WTC11 (cell line): ENCODE data around the gene MADD. TPM values are rescaled to one million over a fixed set of nuclear protein-coding genes. Genes with fewer than 3 reads are reported as not detected.

Source experiments
- ATAC-seq: fragments of 200-7000 bp; cut with Tn5 transposase; 2 replicates; pipeline ENCODE4 v1.10.0; 2021; ENCODE audit warnings: mild to moderate bottlenecking, moderate library complexity
- CTCF ChIA-PET: fragments of 300-600 bp; sonication (Branson Sonifier 250); formaldehyde crosslinking; loops from one replicate; lab custom pipeline; 2021; ENCODE audit warnings: antibody characterized with exemption; lab: Charles Lee
- POLR2A ChIA-PET: fragments of 350-600 bp; sonication (Branson Sonifier 250); formaldehyde crosslinking; loops from one replicate; lab custom pipeline; 2021; ENCODE audit warnings: antibody characterized with exemption; lab: Charles Lee
- DNase-seq: peaks from one replicate; pipeline ENCODE4 v3.0.0; 2021; ENCODE audit warnings: low spot score
- H3K27ac Mint-ChIP-seq: 2 replicates; pipeline ENCODE4 v1.8.0; 2021; ENCODE audit warnings: mixed read lengths
- H3K27me3 Mint-ChIP-seq: 2 replicates; pipeline ENCODE4 v1.8.0; 2021; ENCODE audit warnings: low read depth, mild to moderate bottlenecking, moderate library complexity, mixed read lengths
- H3K36me3 Mint-ChIP-seq: 2 replicates; pipeline ENCODE4 v1.8.0; 2021; ENCODE audit warnings: mixed read lengths
- H3K4me1 Mint-ChIP-seq: 2 replicates; pipeline ENCODE4 v1.8.0; 2022; ENCODE audit warnings: mixed read lengths
- H3K4me3 Mint-ChIP-seq: 2 replicates; pipeline ENCODE4 v1.8.0; 2021; ENCODE audit warnings: mild to moderate bottlenecking, moderate library complexity, mixed read lengths
- H3K9me3 Mint-ChIP-seq: 2 replicates; pipeline ENCODE4 v1.8.0; 2021; ENCODE audit warnings: mixed read lengths
- CBFB ChIP-seq: sonication (generic); formaldehyde crosslinking; IDR thresholded peaks from 2 replicates; pipeline ENCODE4 v1.8.1; 2022; ENCODE audit warnings: mild to moderate bottlenecking, low read depth, missing genetic modification reagents
- GABPB1 ChIP-seq: sonication (generic); formaldehyde crosslinking; IDR thresholded peaks from 2 replicates; pipeline ENCODE4 v1.8.1; 2023; ENCODE audit warnings: mild to moderate bottlenecking, missing genetic modification reagents
- GRHL2 ChIP-seq: fragments of 250-450 bp; sonication (Bioruptor Pico); IDR thresholded peaks from 2 replicates; pipeline ENCODE4 v1.8.0; 2022; ENCODE audit warnings: mild to moderate bottlenecking, moderate library complexity; ENCODE audit not compliant: insufficient replicate concordance, severe bottlenecking
- GTF2I ChIP-seq: fragments of 250-450 bp; sonication (Bioruptor Pico); conservative IDR thresholded peaks from 2 replicates; pipeline ENCODE4 v1.4.0; 2021; ENCODE audit warnings: mild to moderate bottlenecking
- JAZF1 ChIP-seq: fragments of 250-450 bp; sonication (Bioruptor Pico); IDR thresholded peaks from 2 replicates; pipeline ENCODE4 v1.9.0; 2021; ENCODE audit warnings: moderate library complexity, mild to moderate bottlenecking, inconsistent platforms
- KAT7 ChIP-seq: sonication (generic); formaldehyde crosslinking; IDR thresholded peaks from 2 replicates; pipeline ENCODE4 v1.8.1; 2023; ENCODE audit warnings: missing genetic modification reagents, mild to moderate bottlenecking, borderline replicate concordance
- MYBL2 ChIP-seq: sonication (generic); formaldehyde crosslinking; IDR thresholded peaks from 2 replicates; pipeline ENCODE4 v1.8.1; 2023; ENCODE audit warnings: mild to moderate bottlenecking, moderate library complexity, missing genetic modification reagents
- PRRX2 ChIP-seq: fragments of 250-450 bp; sonication (Bioruptor Pico); IDR thresholded peaks from 2 replicates; pipeline ENCODE4 v1.8.0; 2021; ENCODE audit warnings: mild to moderate bottlenecking
- RORB ChIP-seq: fragments of 250-450 bp; sonication (Bioruptor Pico); IDR thresholded peaks from 2 replicates; pipeline ENCODE4 v1.9.0; 2021; ENCODE audit warnings: mild to moderate bottlenecking
- ZNF232 ChIP-seq: sonication (generic); formaldehyde crosslinking; IDR thresholded peaks from 2 replicates; pipeline ENCODE4 v1.8.0; 2022; ENCODE audit warnings: mild to moderate bottlenecking, missing genetic modification reagents
- total RNA-seq: library from RNA; stranded (reverse); gene quantifications from 3 replicates; pipeline ENCODE4 v1.2.3, GENCODE V29; 2021
- TF ChIP-seq, protein P1 (sequence below): sonication (generic); formaldehyde crosslinking; IDR thresholded peaks from 2 replicates; pipeline ENCODE4 v1.8.1; 2022; ENCODE audit warnings: low read depth, mild to moderate bottlenecking, moderate library complexity, missing genetic modification reagents, borderline replicate concordance
- TF ChIP-seq, protein P2 (sequence below): sonication (generic); formaldehyde crosslinking; IDR thresholded peaks from 2 replicates; pipeline ENCODE4 v1.8.1; 2023; ENCODE audit warnings: mild to moderate bottlenecking, moderate library complexity, missing genetic modification reagents
- TF ChIP-seq, protein P3 (sequence below): sonication (generic); formaldehyde crosslinking; IDR thresholded peaks from 2 replicates; pipeline ENCODE4 v1.8.0; 2023; ENCODE audit warnings: missing genetic modification reagents, mild to moderate bottlenecking, borderline replicate concordance
- TF ChIP-seq, protein P4 (sequence below): fragments of 250-450 bp; sonication (Bioruptor Pico); IDR thresholded peaks from 2 replicates; pipeline ENCODE4 v1.9.0; 2021; ENCODE audit warnings: mild to moderate bottlenecking
- TF ChIP-seq, protein P5 (sequence below): sonication (generic); formaldehyde crosslinking; IDR thresholded peaks from 2 replicates; pipeline ENCODE4 v1.8.0; 2022; ENCODE audit warnings: mild to moderate bottlenecking, missing genetic modification reagents
- TF ChIP-seq, protein P6 (sequence below): sonication (generic); formaldehyde crosslinking; IDR thresholded peaks from 2 replicates; pipeline ENCODE4 v1.8.1; 2023; ENCODE audit warnings: mild to moderate bottlenecking, missing genetic modification reagents, moderate library complexity
- TF ChIP-seq, protein P7 (sequence below): fragments of 250-450 bp; sonication (Bioruptor Pico); IDR thresholded peaks from 2 replicates; pipeline ENCODE4 v2.1.2; 2022; ENCODE audit warnings: mild to moderate bottlenecking, moderate library complexity
- TF ChIP-seq, protein P8 (sequence below): sonication (generic); formaldehyde crosslinking; IDR thresholded peaks from 2 replicates; pipeline ENCODE4 v1.8.0; 2022; ENCODE audit warnings: mild to moderate bottlenecking, missing genetic modification reagents

The MADD gene
- total RNA-seq, 1 experiment from 2014 or later = 47.5 TPM

DNA sequence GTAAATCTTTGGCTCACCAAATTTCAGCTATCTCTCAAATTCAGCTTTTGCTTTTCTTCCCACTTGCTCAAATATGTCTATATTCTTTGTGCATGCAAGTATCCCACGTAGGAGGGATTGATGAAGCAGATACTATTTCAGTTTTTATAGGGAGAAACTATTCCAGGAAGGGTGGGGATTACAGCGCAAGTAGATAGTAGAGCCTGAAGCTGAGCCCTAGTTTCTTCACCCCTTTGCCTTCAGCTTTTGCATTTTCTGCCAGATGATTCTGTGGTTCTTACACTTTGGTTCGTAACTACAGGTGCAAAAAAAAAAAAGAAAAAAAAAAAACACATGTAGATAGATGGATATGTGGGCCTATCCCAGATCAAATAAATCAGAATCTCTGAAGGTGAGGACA lies 18.2 kb upstream of the MADD start:
- no peak for DNase-seq
- peaks cover 15% of the 10 kb centered on the region for H3K4me1 Mint-ChIP-seq
- H3K4me3 Mint-ChIP-seq = no peak overlapping the region
- ChIA-PET CTCF (no interaction called here), POLR2A (no interaction called here)
- no peaks in the 10 kb centered on the region for H3K27me3 Mint-ChIP-seq
- no peak for ATAC-seq
- no peaks in the 10 kb centered on the region for H3K9me3 Mint-ChIP-seq
- H3K36me3 Mint-ChIP-seq = no peaks in the 10 kb centered on the region
- peak overlapping the region; percentile 29; the same call in 1 of the 2 replicates for H3K27ac Mint-ChIP-seq
- TF ChIP-seq JAZF1 (CRISPR knock-in tag) (no peak), PRRX2 (no peak), GABPB1 (CRISPR knock-in tag) (no peak), GRHL2 (CRISPR knock-in tag) (no peak), ZNF232 (CRISPR knock-in tag) (no peak)
- TF ChIP-seq, protein P1, sequence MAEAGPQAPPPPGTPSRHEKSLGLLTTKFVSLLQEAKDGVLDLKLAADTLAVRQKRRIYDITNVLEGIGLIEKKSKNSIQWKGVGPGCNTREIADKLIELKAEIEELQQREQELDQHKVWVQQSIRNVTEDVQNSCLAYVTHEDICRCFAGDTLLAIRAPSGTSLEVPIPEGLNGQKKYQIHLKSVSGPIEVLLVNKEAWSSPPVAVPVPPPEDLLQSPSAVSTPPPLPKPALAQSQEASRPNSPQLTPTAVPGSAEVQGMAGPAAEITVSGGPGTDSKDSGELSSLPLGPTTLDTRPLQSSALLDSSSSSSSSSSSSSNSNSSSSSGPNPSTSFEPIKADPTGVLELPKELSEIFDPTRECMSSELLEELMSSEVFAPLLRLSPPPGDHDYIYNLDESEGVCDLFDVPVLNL (CRISPR knock-in tag) = no peak
- TF ChIP-seq, protein P2, sequence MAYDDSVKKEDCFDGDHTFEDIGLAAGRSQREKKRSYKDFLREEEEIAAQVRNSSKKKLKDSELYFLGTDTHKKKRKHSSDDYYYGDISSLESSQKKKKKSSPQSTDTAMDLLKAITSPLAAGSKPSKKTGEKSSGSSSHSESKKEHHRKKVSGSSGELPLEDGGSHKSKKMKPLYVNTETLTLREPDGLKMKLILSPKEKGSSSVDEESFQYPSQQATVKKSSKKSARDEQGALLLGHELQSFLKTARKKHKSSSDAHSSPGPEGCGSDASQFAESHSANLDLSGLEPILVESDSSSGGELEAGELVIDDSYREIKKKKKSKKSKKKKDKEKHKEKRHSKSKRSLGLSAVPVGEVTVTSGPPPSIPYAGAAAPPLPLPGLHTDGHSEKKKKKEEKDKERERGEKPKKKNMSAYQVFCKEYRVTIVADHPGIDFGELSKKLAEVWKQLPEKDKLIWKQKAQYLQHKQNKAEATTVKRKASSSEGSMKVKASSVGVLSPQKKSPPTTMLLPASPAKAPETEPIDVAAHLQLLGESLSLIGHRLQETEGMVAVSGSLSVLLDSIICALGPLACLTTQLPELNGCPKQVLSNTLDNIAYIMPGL (CRISPR knock-in tag) = no peak
- TF ChIP-seq, protein P3, sequence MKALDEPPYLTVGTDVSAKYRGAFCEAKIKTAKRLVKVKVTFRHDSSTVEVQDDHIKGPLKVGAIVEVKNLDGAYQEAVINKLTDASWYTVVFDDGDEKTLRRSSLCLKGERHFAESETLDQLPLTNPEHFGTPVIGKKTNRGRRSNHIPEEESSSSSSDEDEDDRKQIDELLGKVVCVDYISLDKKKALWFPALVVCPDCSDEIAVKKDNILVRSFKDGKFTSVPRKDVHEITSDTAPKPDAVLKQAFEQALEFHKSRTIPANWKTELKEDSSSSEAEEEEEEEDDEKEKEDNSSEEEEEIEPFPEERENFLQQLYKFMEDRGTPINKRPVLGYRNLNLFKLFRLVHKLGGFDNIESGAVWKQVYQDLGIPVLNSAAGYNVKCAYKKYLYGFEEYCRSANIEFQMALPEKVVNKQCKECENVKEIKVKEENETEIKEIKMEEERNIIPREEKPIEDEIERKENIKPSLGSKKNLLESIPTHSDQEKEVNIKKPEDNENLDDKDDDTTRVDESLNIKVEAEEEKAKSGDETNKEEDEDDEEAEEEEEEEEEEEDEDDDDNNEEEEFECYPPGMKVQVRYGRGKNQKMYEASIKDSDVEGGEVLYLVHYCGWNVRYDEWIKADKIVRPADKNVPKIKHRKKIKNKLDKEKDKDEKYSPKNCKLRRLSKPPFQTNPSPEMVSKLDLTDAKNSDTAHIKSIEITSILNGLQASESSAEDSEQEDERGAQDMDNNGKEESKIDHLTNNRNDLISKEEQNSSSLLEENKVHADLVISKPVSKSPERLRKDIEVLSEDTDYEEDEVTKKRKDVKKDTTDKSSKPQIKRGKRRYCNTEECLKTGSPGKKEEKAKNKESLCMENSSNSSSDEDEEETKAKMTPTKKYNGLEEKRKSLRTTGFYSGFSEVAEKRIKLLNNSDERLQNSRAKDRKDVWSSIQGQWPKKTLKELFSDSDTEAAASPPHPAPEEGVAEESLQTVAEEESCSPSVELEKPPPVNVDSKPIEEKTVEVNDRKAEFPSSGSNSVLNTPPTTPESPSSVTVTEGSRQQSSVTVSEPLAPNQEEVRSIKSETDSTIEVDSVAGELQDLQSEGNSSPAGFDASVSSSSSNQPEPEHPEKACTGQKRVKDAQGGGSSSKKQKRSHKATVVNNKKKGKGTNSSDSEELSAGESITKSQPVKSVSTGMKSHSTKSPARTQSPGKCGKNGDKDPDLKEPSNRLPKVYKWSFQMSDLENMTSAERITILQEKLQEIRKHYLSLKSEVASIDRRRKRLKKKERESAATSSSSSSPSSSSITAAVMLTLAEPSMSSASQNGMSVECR (CRISPR knock-in tag) = no peak

DNA sequence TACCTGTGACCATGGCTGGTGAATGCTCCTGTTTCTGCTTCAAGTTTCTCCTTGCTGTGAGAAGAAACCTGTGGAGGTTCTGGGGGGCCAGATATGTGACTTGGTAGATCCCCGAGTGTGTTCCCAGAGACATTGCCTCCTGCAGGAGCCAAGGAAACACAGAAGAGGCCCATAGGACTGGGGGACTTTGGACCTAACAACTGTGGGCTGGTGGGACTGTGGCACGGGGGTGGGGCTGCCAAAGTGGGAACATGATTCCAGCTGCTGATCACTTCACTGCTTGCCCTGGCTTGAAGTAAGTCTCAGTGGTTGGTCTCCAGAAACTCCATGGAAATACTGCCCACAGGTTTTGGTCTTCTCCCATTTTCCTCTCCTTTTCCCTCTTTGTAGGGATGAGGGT lies 16.3 kb upstream of the MADD start:
- no peak for DNase-seq
- Mint-ChIP-seq H3K36me3 (no peaks in the 10 kb centered on the region), H3K4me1 (peaks cover 23% of the 10 kb centered on the region), H3K27ac (peak overlapping the region; percentile 57; the same call in 1 of the 2 replicates), H3K9me3 (no peaks in the 10 kb centered on the region), H3K4me3 (no peak overlapping the region), H3K27me3 (no peaks in the 10 kb centered on the region)
- POLR2A ChIA-PET = no interaction called here
- no peak for ATAC-seq
- CTCF ChIA-PET = interaction anchor here (1.3 kb wide), 1 partner anchor 101 kb away, joined by 6 read pairs; no protein-coding TSS in a partner anchor
- TF ChIP-seq, protein P4, sequence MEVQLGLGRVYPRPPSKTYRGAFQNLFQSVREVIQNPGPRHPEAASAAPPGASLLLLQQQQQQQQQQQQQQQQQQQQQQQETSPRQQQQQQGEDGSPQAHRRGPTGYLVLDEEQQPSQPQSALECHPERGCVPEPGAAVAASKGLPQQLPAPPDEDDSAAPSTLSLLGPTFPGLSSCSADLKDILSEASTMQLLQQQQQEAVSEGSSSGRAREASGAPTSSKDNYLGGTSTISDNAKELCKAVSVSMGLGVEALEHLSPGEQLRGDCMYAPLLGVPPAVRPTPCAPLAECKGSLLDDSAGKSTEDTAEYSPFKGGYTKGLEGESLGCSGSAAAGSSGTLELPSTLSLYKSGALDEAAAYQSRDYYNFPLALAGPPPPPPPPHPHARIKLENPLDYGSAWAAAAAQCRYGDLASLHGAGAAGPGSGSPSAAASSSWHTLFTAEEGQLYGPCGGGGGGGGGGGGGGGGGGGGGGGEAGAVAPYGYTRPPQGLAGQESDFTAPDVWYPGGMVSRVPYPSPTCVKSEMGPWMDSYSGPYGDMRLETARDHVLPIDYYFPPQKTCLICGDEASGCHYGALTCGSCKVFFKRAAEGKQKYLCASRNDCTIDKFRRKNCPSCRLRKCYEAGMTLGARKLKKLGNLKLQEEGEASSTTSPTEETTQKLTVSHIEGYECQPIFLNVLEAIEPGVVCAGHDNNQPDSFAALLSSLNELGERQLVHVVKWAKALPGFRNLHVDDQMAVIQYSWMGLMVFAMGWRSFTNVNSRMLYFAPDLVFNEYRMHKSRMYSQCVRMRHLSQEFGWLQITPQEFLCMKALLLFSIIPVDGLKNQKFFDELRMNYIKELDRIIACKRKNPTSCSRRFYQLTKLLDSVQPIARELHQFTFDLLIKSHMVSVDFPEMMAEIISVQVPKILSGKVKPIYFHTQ (CRISPR knock-in tag) = no peak
- TF ChIP-seq, protein P5, sequence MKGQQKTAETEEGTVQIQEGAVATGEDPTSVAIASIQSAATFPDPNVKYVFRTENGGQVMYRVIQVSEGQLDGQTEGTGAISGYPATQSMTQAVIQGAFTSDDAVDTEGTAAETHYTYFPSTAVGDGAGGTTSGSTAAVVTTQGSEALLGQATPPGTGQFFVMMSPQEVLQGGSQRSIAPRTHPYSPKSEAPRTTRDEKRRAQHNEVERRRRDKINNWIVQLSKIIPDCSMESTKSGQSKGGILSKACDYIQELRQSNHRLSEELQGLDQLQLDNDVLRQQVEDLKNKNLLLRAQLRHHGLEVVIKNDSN (CRISPR knock-in tag) = no peak
- TF ChIP-seq RORB (CRISPR knock-in tag) = no peak
- TF ChIP-seq, protein P6, sequence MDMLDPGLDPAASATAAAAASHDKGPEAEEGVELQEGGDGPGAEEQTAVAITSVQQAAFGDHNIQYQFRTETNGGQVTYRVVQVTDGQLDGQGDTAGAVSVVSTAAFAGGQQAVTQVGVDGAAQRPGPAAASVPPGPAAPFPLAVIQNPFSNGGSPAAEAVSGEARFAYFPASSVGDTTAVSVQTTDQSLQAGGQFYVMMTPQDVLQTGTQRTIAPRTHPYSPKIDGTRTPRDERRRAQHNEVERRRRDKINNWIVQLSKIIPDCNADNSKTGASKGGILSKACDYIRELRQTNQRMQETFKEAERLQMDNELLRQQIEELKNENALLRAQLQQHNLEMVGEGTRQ (CRISPR knock-in tag) = no peak
- TF ChIP-seq KAT7 (CRISPR knock-in tag) = no peak
- TF ChIP-seq GTF2I (CRISPR knock-in tag) = no peak
- TF ChIP-seq, protein P7, sequence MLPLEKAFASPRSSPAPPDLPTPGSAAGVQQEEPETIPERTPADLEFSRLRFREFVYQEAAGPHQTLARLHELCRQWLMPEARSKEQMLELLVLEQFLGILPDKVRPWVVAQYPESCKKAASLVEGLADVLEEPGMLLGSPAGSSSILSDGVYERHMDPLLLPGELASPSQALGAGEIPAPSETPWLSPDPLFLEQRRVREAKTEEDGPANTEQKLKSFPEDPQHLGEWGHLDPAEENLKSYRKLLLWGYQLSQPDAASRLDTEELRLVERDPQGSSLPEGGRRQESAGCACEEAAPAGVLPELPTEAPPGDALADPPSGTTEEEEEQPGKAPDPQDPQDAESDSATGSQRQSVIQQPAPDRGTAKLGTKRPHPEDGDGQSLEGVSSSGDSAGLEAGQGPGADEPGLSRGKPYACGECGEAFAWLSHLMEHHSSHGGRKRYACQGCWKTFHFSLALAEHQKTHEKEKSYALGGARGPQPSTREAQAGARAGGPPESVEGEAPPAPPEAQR (CRISPR knock-in tag) = no peak
- TF ChIP-seq MYBL2 = no peak
- TF ChIP-seq, protein P8, sequence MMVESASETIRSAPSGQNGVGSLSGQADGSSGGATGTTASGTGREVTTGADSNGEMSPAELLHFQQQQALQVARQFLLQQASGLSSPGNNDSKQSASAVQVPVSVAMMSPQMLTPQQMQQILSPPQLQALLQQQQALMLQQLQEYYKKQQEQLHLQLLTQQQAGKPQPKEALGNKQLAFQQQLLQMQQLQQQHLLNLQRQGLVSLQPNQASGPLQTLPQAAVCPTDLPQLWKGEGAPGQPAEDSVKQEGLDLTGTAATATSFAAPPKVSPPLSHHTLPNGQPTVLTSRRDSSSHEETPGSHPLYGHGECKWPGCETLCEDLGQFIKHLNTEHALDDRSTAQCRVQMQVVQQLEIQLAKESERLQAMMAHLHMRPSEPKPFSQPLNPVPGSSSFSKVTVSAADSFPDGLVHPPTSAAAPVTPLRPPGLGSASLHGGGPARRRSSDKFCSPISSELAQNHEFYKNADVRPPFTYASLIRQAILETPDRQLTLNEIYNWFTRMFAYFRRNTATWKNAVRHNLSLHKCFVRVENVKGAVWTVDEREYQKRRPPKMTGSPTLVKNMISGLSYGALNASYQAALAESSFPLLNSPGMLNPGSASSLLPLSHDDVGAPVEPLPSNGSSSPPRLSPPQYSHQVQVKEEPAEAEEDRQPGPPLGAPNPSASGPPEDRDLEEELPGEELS (CRISPR knock-in tag) = no peak
- no peak for TF ChIP-seq CBFB (CRISPR knock-in tag)
